Hematopoietic multipotent progenitor cell treated with erythropoietin and hydrocortisone succinate and interleukin-3 and kit ligand, for 17 days (in vitro differentiated cells): ENCODE data around the gene WDPCP.
"Not testable (repeated sequence)": the region's sequence is repeated elsewhere in the genome, so short reads cannot be mapped to it uniquely, and the experiment has no call there.

ENCODE experiments used
- DNase-seq: peaks from one replicate; pipeline ENCODE4 v3.0.0-alpha.2; 2015; ENCODE audit warnings: low spot score

The WDPCP gene

GRCh38 chr2:63590626-63591408, 2.5 kb upstream of the WDPCP start:
- DNase-seq = no peak

DNA sequence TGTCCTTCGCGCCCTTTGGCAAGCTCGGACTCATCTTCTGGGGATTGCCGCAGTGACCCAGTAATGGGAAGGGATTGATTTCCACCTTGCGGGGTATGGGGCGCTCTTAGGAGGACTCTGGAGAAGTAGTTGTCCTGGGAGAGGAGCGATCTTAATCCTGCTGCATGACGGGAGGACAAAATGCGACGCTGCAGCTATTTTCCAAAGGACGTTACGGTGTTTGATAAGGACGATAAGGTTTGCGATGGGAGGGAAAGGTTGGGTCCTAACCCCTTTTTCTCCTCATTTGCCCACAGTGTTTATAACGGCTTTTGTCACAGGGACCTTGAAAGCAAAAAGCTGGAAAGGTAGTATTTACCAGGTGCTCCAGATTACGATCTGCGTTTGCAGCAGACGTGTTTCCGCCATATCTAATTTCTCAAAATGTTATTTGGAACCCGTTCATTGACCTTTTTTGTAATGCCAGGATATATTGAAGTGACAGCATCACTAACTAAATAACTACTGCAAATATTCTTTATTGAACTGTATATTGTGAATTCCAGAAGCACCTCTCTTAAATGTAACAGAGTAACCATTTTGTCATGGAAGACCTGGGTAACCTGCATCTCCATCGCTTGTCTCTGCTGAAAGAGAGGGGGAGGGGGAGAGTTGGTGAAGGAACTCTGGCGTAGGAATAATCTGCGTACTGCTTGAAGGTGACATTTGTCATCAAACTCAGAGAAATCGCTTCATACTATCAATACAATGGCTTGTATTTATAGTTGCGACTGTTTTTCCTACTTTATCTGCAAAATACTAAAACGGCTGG, 1.1 kb upstream of the WDPCP start:
- no peak for DNase-seq

GRCh38 chr2:63587814-63588384, 378 bp downstream of the WDPCP start:
- DNase-seq = no peak

DNA sequence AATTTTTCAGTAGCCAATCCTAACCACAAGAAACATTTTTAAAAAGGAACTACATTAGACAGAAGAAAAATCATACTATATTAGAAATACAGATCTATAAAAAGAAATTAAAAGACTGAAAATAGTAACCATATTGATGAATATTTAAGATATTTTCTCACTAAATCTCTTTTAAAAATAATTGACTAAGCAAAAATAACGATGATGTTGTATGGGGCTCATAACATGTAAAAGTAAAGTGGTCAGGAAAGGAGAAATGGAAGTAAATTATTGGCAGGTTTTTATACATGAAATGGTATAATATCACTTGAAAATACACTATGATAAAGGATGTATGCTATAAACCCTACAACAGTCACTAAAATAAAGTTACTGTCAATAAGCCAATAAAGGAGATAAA, 5.4 kb downstream of the WDPCP start:
- no peak for DNase-seq

DNA sequence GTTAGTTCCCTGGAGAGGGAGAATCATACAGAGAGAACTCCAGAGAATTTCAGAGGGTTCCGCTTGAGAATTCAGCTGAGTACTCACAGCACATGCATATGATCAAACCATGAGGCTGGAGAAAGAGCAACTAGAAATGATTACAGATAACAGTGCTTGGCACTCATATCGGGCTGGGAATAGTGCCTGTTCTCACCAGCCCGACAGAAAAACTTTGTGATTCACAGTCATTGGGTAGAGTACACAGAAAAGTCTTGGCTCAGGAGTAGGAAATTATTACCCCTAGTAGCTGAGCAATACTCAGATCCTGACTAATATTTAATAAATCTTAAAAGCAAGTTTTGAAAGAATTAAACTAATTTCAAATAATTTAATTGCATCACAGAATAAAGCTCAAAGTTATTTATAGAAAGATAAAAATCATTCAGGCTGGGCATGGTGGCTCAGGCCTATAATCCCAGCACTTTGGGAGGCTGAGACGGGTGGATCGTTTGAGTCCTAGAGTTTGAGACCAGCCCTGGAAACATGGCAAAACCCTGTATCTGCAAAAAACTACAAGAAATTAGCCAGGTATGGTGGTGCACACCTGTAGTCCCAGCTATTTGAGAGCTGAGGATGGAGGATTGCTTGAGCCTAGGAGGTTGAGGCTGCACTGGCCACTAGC, 6.8 kb downstream of the WDPCP start:
- DNase-seq = no peak

GRCh38 chr2:63580651-63581297, 7.5 kb downstream of the WDPCP start:
- no peak for DNase-seq

DNA sequence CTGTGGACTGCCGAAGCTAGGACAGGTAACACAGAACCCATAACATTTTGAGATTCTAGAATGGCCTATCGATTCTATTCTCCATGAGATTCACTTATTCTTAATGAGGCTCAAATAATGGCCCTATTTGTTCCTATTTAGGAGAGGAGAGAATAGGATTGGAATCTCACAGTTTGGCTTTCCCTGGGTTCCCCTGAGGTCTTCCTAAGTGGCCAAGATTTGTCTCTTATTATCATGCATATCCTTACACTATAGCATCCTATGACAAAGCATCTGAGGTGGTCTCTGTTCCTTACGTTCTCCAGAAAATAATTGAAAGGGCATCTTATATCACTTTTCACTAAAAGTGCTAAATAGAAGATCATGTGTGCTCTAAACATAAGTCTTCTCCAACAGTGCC, 9.5 kb downstream of the WDPCP start:
- no peak for DNase-seq

- DNase-seq = no peak
Observed at GRCh38 chr2:63576546-63576945, 11.7 kb downstream of the WDPCP start.

- not testable (repeated sequence) for DNase-seq
Observed at GRCh38 chr2:63573726-63574345, 14.4 kb downstream of the WDPCP start.

DNA sequence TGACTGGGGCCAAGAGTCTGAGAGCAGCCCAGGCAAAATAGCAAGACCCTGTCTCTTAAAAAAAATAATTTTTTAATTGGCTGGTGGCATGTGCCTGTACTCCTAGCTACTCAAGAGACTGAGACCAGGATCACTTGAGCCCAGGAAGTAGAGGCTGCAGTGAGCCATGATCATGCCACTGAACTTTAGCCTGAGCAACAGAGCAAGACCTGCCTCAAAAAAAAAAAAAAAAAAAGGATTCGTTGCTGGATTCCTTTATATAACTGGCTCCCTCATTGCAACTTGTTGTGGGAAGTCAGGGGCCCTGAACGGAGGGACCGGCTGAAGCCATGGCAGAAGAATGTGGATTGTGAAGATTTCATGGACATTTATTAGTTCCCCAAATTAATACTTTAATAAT, 15.3 kb downstream of the WDPCP start:
- DNase-seq = not testable (repeated sequence)

- no peak for DNase-seq
Observed at GRCh38 chr2:63572001-63572400, 16.3 kb downstream of the WDPCP start.

DNA sequence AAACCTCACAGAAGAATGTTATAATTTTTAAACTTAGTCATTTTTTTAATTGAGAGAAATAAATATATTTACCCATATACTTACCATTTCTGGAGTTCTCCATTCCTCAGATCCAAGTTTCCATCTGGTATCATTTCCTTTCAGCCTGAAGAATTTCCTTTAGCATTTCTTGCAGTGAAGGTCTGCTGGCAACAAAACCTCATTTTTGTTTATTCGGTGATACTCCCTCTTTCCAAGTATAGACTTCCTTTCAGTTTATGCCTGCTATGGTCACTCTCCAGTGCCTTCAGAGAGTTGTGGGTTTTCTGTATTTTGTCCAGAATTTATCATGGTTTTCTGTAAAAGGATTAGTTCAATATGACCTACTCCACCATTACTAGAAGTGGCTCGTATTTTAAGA, 17.0 kb downstream of the WDPCP start:
- DNase-seq = no peak

- DNase-seq = no peak
Observed at GRCh38 chr2:63569740-63570139, 18.5 kb downstream of the WDPCP start.

DNA sequence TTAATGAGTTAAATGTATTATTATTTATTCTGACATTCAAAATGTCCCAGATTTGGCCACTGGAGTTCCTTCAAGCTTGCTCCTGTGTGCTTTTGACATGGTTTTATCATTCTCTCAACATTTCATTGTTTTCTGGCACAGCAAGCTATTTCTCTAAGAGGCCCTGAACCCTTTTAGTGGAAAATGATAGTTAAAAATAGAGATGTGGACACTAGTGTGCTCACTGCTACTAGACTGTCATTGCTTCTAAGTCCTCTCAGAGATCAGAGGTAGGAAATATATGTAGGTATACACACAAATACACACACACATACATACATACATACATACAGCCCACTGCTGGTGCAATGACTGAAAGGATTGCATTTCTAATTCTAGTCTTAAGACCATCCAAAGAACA, 25.5 kb downstream of the WDPCP start:
- DNase-seq = no peak

- DNase-seq = not testable (repeated sequence)
Observed at GRCh38 chr2:63558922-63559321, 29.4 kb downstream of the WDPCP start.

GRCh38 chr2:63557819-63558218, 30.5 kb downstream of the WDPCP start:
- DNase-seq = not testable (repeated sequence)

GRCh38 chr2:63555931-63556330, 32.3 kb downstream of the WDPCP start:
- DNase-seq = no peak

GRCh38 chr2:63555299-63555698, 33.0 kb downstream of the WDPCP start:
- DNase-seq = no peak

GRCh38 chr2:63553049-63553448, 35.2 kb downstream of the WDPCP start:
- DNase-seq = no peak

GRCh38 chr2:63545023-63545422, 43.3 kb downstream of the WDPCP start:
- DNase-seq = no peak

DNA sequence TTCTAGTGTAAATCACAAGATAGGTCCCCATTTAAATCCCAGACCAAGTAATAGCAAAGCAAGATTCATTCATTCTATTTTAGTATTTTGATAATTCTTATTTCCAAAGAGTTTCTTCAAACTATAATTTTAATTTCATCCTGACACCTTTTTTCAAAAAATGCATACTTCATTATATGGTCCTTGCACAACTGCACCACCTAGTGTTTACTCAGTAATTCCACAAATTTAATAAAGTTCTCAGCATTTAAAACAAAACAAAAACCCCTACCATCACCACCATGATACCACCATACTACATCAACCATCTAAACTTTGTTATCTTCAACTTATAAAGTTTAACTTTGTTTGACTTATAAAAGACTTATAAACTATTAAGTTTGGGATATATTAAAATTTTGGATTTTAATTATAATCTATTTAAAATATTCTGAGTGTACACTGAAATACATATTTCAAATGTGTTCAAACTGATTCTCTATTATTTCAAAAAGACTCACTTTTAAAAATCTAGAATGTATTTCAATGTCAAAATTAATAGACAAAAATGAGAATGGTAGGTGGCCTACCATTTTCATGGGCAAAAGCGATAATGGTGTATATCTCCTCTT, 44.2 kb downstream of the WDPCP start:
- DNase-seq = no peak
